Activated B cell treated with CpG ODN at 0.5 μM for 24 hours (primary cell): ENCODE data around the gene IMPA2. TPM values are rescaled to one million over a fixed set of nuclear protein-coding genes. Genes with fewer than 3 reads are reported as not detected.
"Not testable (repeated sequence)": the region's sequence is repeated elsewhere in the genome, so short reads cannot be mapped to it uniquely, and the experiment has no call there.

Experiments
- ATAC-seq: fragments of 200-7000 bp; cut with Tn5 transposase; one replicate; pipeline ENCODE4 v1.10.0; 2021; ENCODE audit warnings: low read depth, mild to moderate bottlenecking, moderate library complexity
- CTCF ChIA-PET: fragments of 350-600 bp; sonication (Branson Sonifier 250); formaldehyde crosslinking; loops from one replicate; lab custom pipeline; 2021; ENCODE audit warnings: antibody characterized with exemption; lab: Charles Lee
- POLR2A ChIA-PET: fragments of 350-600 bp; sonication (Branson Sonifier 250); formaldehyde crosslinking; loops from one replicate; lab custom pipeline; 2021; ENCODE audit warnings: antibody characterized with exemption; lab: Charles Lee
- DNase-seq: peaks from one replicate; pipeline ENCODE4 v3.0.0; 2022
- H3K27ac Mint-ChIP-seq: one replicate; pipeline ENCODE4 v1.8.0; 2020; ENCODE audit warnings: mixed read lengths
- H3K27me3 Mint-ChIP-seq: one replicate; pipeline ENCODE4 v1.8.0; 2021; ENCODE audit warnings: mixed read lengths
- H3K36me3 Mint-ChIP-seq: one replicate; pipeline ENCODE4 v1.8.0; 2021; ENCODE audit warnings: low read depth, mixed read lengths
- H3K4me1 Mint-ChIP-seq: one replicate; pipeline ENCODE4 v1.8.0; 2021; ENCODE audit warnings: mixed read lengths
- H3K4me3 Mint-ChIP-seq: one replicate; pipeline ENCODE4 v1.8.0; 2020; ENCODE audit warnings: mild to moderate bottlenecking, mixed read lengths
- H3K9me3 Mint-ChIP-seq: one replicate; pipeline ENCODE4 v1.8.0; 2020; ENCODE audit warnings: mixed read lengths
- intact Hi-C: fragments of 100-400 bp; cut with micrococcal nuclease; formaldehyde crosslinking; loops from one replicate; pipeline ENCODE4 v1.15.1; 2024
- total RNA-seq: library from RNA; stranded (reverse); gene quantifications from 2 replicates; pipeline ENCODE4 v1.2.3, GENCODE V29; 2022
- TF ChIP-seq, protein P1 (sequence below): fragments of 200-600 bp; IDR thresholded peaks from one replicate; pipeline ENCODE4 v1.8.0; 2022; ENCODE audit warnings: antibody characterized with exemption, mild to moderate bottlenecking

IMPA2 gene
- total RNA-seq, 1 donor from 2014 or later: 7.5 TPM

DNA sequence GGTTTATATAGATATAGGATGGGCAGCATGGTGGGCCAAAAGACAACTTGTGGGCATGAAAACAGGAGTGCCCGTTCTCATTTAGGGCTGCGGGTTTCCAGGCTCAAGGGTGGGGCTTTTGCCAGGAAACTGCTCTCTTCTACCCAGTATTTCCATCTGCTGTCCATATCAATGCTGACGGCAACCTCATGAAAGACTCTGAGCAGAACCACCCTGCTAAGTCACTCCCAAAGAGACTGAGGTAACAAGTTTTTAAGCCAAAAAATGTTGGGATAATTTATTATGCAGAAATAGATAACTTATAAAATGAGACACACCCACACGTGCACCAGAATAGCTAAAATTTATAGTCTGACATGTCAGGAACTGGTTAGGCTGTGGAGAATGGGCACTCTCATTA lies 37.1 kb upstream of the IMPA2 start:
- ChIA-PET POLR2A (no interaction called here), CTCF (no interaction called here)
- ATAC-seq: no peak
- peaks cover 13% of the 10 kb centered on the region for H3K4me1 Mint-ChIP-seq
- no peak overlapping the region for H3K4me3 Mint-ChIP-seq
- no peaks in the 10 kb centered on the region for H3K27me3 Mint-ChIP-seq
- TF ChIP-seq, protein P1, sequence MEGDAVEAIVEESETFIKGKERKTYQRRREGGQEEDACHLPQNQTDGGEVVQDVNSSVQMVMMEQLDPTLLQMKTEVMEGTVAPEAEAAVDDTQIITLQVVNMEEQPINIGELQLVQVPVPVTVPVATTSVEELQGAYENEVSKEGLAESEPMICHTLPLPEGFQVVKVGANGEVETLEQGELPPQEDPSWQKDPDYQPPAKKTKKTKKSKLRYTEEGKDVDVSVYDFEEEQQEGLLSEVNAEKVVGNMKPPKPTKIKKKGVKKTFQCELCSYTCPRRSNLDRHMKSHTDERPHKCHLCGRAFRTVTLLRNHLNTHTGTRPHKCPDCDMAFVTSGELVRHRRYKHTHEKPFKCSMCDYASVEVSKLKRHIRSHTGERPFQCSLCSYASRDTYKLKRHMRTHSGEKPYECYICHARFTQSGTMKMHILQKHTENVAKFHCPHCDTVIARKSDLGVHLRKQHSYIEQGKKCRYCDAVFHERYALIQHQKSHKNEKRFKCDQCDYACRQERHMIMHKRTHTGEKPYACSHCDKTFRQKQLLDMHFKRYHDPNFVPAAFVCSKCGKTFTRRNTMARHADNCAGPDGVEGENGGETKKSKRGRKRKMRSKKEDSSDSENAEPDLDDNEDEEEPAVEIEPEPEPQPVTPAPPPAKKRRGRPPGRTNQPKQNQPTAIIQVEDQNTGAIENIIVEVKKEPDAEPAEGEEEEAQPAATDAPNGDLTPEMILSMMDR: no peak
- H3K27ac Mint-ChIP-seq: no peak overlapping the region
- H3K36me3 Mint-ChIP-seq: no peaks in the 10 kb centered on the region
- intact Hi-C loops: no loop called here
- DNase-seq: no peak
- H3K9me3 Mint-ChIP-seq: no peaks in the 10 kb centered on the region

DNA sequence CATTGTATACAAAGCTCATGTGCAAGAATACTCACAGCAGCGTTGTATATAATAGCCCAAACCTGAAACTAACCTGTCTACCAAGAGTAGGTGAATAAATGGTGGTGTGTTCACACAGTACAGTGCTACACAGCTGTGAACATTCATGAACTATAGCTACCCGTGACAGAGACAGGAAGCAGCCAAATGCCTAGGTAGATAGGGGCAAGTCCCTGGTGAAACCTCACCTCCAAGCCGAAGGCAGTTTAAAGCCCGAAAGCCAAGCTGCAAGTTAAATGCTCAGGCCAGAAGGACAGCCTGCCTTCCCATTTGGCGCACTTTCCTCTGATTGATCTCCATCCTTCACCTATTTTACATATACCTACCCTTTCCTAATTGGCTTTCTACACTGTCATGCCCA lies 36.5 kb upstream of the IMPA2 start:
- POLR2A ChIA-PET: no interaction called here
- no peaks in the 10 kb centered on the region for H3K36me3 Mint-ChIP-seq
- no peak overlapping the region for H3K27ac Mint-ChIP-seq
- intact Hi-C loops: no loop called here
- peaks cover 13% of the 10 kb centered on the region for H3K4me1 Mint-ChIP-seq
- H3K27me3 Mint-ChIP-seq: no peaks in the 10 kb centered on the region
- no peak for DNase-seq
- no peaks in the 10 kb centered on the region for H3K9me3 Mint-ChIP-seq
- CTCF ChIA-PET: interaction anchor here (1.4 kb wide), 1 partner anchor 45 kb away, joined by 3 read pairs; no protein-coding TSS in a partner anchor
- ATAC-seq: no peak
- H3K4me3 Mint-ChIP-seq: no peak overlapping the region
- TF ChIP-seq, protein P1: no peak

DNA sequence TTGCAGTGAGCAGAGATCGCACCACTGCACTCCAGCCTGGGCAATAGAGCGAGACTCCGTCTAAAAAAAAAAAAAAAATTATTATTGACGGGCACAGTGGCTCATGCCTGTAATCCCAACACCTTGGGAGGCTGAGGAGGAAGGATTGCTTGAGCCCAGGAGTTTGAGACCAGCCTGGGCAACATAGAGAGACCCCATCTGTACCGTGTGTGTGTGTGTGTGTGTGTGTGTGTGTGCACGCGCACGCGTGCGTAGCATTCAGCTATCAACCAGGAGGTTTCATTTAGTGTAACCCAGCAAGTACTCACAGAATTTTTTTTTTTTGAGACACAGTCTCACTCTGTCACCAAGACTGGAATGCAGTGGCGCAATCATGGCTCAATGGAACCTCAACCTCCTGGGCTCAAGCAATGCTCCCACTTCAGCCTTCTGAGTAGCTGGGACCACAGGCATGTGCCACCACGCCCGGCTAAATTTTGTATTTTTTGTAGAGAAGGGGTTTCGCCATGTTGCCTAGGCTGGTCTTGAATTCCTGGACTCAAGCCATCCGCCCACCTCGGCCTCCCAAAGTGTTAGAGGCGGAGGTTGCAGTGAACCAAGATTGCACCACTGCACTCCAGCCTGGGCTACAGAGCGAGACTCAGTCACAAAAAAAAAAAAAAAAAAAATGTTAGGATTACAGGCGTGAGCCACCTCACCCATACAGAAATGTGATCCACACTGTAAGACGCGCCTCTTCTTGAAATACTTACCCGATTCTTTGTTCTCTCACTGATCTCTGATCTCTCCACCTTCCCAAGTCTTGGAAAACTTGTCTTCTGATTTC lies 35.3 kb upstream of the IMPA2 start:
- not testable (repeated sequence) for DNase-seq, H3K27me3 Mint-ChIP-seq, H3K36me3 Mint-ChIP-seq, H3K9me3 Mint-ChIP-seq, ATAC-seq, H3K4me3 Mint-ChIP-seq
- POLR2A ChIA-PET: interaction anchor here (0.7 to 3.1 kb wide), 4 partner anchors 8 to 38 kb away, joined by 3 to 18 read pairs (median 5); partner anchors contain the start of genes IMPA2 and MPPE1
- Mint-ChIP-seq H3K27ac (peak overlapping the region; percentile 24), H3K4me1 (peaks cover 13% of the 10 kb centered on the region)
- CTCF ChIA-PET: interaction anchor here (1.0 to 1.4 kb wide), 3 partner anchors 44 to 93 kb away, joined by 3 to 4 read pairs (median 3); no protein-coding TSS in a partner anchor
- intact Hi-C loops: loop anchor here (2.0 kb wide), 1 partner anchor 63 kb away; no protein-coding TSS in a partner anchor

DNA sequence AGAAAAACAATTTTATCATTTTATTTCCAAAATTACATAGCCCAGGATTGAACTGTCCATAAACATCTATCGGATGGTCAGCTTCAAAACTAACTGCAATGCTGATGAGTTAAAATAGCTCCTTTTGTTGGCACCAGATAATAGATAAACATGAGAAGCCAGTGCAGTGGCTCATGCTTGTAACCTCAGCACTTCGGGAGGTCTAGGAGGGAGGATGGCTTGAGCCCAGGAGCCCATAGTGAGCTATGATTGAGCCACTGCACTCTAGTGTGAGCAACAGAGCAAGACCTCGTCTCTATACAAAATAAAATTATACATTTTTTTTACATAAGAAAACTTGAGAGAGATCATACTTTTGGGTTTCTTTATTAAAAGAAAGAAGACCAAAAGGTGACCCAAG lies 34.6 kb upstream of the IMPA2 start:
- peak overlapping the region; percentile 84 for H3K4me3 Mint-ChIP-seq
- intact Hi-C loops: loop anchor here (1.0 to 2.0 kb wide), 3 partner anchors 35 to 64 kb away; partner anchors contain the start of genes IMPA2 and MPPE1
- ATAC-seq: no peak
- peaks cover 13% of the 10 kb centered on the region for H3K4me1 Mint-ChIP-seq
- DNase-seq: no peak
- no peaks in the 10 kb centered on the region for H3K36me3 Mint-ChIP-seq
- no peaks in the 10 kb centered on the region for H3K27me3 Mint-ChIP-seq
- ChIA-PET CTCF (interaction anchor here (1.0 kb wide), 2 partner anchors 48 to 92 kb away, joined by 3 to 4 read pairs; no protein-coding TSS in a partner anchor), POLR2A (interaction anchor here (0.9 to 3.1 kb wide), 4 partner anchors 8 to 103 kb away, joined by 3 to 18 read pairs (median 4); partner anchors contain the start of genes IMPA2 and MPPE1)
- H3K27ac Mint-ChIP-seq: no peak overlapping the region
- TF ChIP-seq, protein P1: no peak
- H3K9me3 Mint-ChIP-seq: no peaks in the 10 kb centered on the region

DNA sequence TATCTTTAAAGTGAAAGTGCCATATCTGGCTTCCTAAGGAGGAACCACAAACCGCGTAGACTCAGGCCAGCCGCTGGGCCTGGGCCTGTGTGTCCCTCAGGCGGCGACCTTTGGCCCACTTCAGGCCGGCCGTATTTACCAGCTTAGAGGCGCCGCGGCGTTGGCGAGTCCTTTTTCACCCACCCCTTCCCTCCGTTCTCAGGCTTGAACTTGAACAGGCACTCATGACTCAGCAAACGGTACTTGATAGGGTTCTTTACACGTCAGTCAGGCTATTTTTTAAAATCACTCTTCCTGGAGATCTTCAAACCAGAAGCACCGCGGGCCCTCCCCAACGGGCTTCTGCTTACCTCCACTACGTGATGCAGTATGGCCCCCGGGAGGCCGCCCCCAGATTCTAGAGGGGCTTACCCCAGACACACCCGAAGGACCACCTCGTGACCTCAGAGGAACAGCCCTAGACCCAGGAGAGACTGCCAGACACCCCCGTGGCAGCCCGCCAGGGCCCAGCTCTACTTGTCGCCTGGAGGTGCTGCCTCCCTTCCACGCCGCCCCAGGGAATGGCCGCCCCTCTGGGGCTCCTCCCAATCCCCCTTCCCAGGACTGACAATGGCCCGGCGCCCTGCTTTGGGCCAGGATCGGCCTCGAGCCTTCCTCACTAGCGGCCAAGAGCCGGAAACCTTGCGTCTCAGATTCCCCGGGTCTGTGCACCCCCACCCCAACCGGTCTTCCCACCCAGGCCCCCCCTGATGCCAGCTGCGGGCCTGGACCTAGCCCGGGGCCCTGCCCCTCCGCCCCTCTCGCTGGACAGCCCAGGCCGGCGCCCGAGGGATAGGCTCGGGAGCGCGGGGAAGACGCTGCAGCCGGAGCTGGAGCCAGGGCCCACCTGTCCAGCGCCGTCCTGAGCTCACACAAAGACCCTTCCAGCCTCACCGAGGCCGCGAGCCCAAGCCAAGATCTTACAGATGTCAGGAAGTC lies 33.8 kb upstream of the IMPA2 start:
- Mint-ChIP-seq H3K36me3 (no peaks in the 10 kb centered on the region), H3K4me3 (peak overlapping the region; percentile 84), H3K27me3 (no peaks in the 10 kb centered on the region), H3K4me1 (peaks cover 13% of the 10 kb centered on the region), H3K9me3 (no peaks in the 10 kb centered on the region), H3K27ac (peak overlapping the region; percentile 70)
- peak; percentile 49 for DNase-seq
- TF ChIP-seq, protein P1: no peak
- POLR2A ChIA-PET: interaction anchor here (0.6 to 3.1 kb wide), 6 partner anchors 9 to 1001 kb away, joined by 3 to 18 read pairs (median 4); partner anchors contain the start of genes IMPA2 and MPPE1
- peak; percentile 81 for ATAC-seq
- CTCF ChIA-PET: interaction anchor here (1.0 kb wide), 3 partner anchors 47 to 91 kb away, joined by 3 to 4 read pairs (median 4); no protein-coding TSS in a partner anchor
- intact Hi-C loops: loop anchor here (1.0 to 2.0 kb wide), 3 partner anchors 34 to 65 kb away; partner anchors contain the start of genes IMPA2 and MPPE1
